ENCODE measurements around the gene FRMD4A.
"Not testable (repeated sequence)": the region's sequence is repeated elsewhere in the genome, so short reads cannot be mapped to it uniquely, and the experiment has no call there.

FRMD4A gene

GRCh38 chr10:14200698-14201544 is 129.8 kb downstream of the FRMD4A start:
- Histone ChIP-seq H3K36me3 (ENCODE audit: control insufficient read depth in 1 of 2, insufficient read depth in 2 of 2, low read length in 2 of 2) (no peaks in the 10 kb centered on the region), H3K4me1 (ENCODE audit: control insufficient read depth in 1 of 2, insufficient read depth in 2 of 2, low read length in 2 of 2) (peaks cover 0 to 2% of the 10 kb centered on the region in 2 donors), H3K27me3 (ENCODE audit: low read depth, low read length) (no peaks in the 10 kb centered on the region), H3K9me3 (ENCODE audit: control insufficient read depth in 1 of 2, low read length in 2 of 2) (no peaks in the 10 kb centered on the region), H3K4me3 (ENCODE audit: low read depth in 1 of 2, low read length in 2 of 2) (no peak overlapping the region), H3K27ac (ENCODE audit: low read length) (no peak overlapping the region)

- H3K27ac ChIP-seq (ENCODE audit: low read length); H3K36me3 ChIP-seq (ENCODE audit: control insufficient read depth in 1 of 2, insufficient read depth in 2 of 2, low read length in 2 of 2); H3K4me3 ChIP-seq (ENCODE audit: low read depth in 1 of 2, low read length in 2 of 2); H3K4me1 ChIP-seq (ENCODE audit: control insufficient read depth in 1 of 2, insufficient read depth in 2 of 2, low read length in 2 of 2); H3K9me3 ChIP-seq (ENCODE audit: control insufficient read depth in 1 of 2, low read length in 2 of 2); H3K27me3 ChIP-seq (ENCODE audit: low read depth, low read length): not testable (repeated sequence)
These were observed 131.6 kb downstream of the FRMD4A start for GRCh38 chr10:14199098-14199497.

GRCh38 chr10:14198078-14198477 is 132.6 kb downstream of the FRMD4A start:
- no peaks in the 10 kb centered on the region for H3K9me3 ChIP-seq (ENCODE audit: control insufficient read depth in 1 of 2, low read length in 2 of 2)
- H3K27me3 ChIP-seq (ENCODE audit: low read depth, low read length): no peaks in the 10 kb centered on the region

GRCh38 chr10:14196113-14196512 is 134.6 kb downstream of the FRMD4A start:
- no peak overlapping the region for H3K4me3 ChIP-seq (ENCODE audit: low read depth in 1 of 2, low read length in 2 of 2)
- H3K36me3 ChIP-seq (ENCODE audit: control insufficient read depth in 1 of 2, insufficient read depth in 2 of 2, low read length in 2 of 2): no peaks in the 10 kb centered on the region
- H3K9me3 ChIP-seq (ENCODE audit: control insufficient read depth in 1 of 2, low read length in 2 of 2): no peaks in the 10 kb centered on the region
- no peak overlapping the region for H3K27ac ChIP-seq (ENCODE audit: low read length)
- no peaks in the 10 kb centered on the region for H3K4me1 ChIP-seq (ENCODE audit: control insufficient read depth in 1 of 2, insufficient read depth in 2 of 2, low read length in 2 of 2)
- no peaks in the 10 kb centered on the region for H3K27me3 ChIP-seq (ENCODE audit: low read depth, low read length)

More at GRCh38 chr10:14198078-14198477, 132.6 kb downstream of the FRMD4A start:
- Histone ChIP-seq H3K36me3 (ENCODE audit: control insufficient read depth in 1 of 2, insufficient read depth in 2 of 2, low read length in 2 of 2) (no peaks in the 10 kb centered on the region), H3K4me1 (ENCODE audit: control insufficient read depth in 1 of 2, insufficient read depth in 2 of 2, low read length in 2 of 2) (no peaks in the 10 kb centered on the region), H3K27ac (ENCODE audit: low read length) (no peak overlapping the region), H3K4me3 (ENCODE audit: low read depth in 1 of 2, low read length in 2 of 2) (no peak overlapping the region)

- Histone ChIP-seq H3K4me1 (ENCODE audit: control insufficient read depth in 1 of 2, insufficient read depth in 2 of 2, low read length in 2 of 2) (no peaks in the 10 kb centered on the region), H3K27me3 (ENCODE audit: low read depth, low read length) (no peaks in the 10 kb centered on the region), H3K36me3 (ENCODE audit: control insufficient read depth in 1 of 2, insufficient read depth in 2 of 2, low read length in 2 of 2) (no peaks in the 10 kb centered on the region), H3K9me3 (ENCODE audit: control insufficient read depth in 1 of 2, low read length in 2 of 2) (no peaks in the 10 kb centered on the region), H3K27ac (ENCODE audit: low read length) (no peak overlapping the region), H3K4me3 (ENCODE audit: low read depth in 1 of 2, low read length in 2 of 2) (no peak overlapping the region)
These were observed 135.3 kb downstream of the FRMD4A start for GRCh38 chr10:14195433-14195832.

GRCh38 chr10:14192746-14193145 is 138.0 kb downstream of the FRMD4A start:
- Histone ChIP-seq H3K27me3 (ENCODE audit: low read depth, low read length) (no peaks in the 10 kb centered on the region), H3K9me3 (ENCODE audit: control insufficient read depth in 1 of 2, low read length in 2 of 2) (no peaks in the 10 kb centered on the region)

GRCh38 chr10:14191871-14192270 is 138.9 kb downstream of the FRMD4A start:
- H3K27me3 ChIP-seq (ENCODE audit: low read depth, low read length): no peaks in the 10 kb centered on the region
- no peak overlapping the region for H3K27ac ChIP-seq (ENCODE audit: low read length)
- no peaks in the 10 kb centered on the region for H3K36me3 ChIP-seq (ENCODE audit: control insufficient read depth in 1 of 2, insufficient read depth in 2 of 2, low read length in 2 of 2)
- H3K4me3 ChIP-seq (ENCODE audit: low read depth in 1 of 2, low read length in 2 of 2): no peak overlapping the region
- no peaks in the 10 kb centered on the region for H3K4me1 ChIP-seq (ENCODE audit: control insufficient read depth in 1 of 2, insufficient read depth in 2 of 2, low read length in 2 of 2)
- no peaks in the 10 kb centered on the region for H3K9me3 ChIP-seq (ENCODE audit: control insufficient read depth in 1 of 2, low read length in 2 of 2)

More at GRCh38 chr10:14192746-14193145, 138.0 kb downstream of the FRMD4A start:
- Histone ChIP-seq H3K4me3 (ENCODE audit: low read depth in 1 of 2, low read length in 2 of 2) (no peak overlapping the region), H3K4me1 (ENCODE audit: control insufficient read depth in 1 of 2, insufficient read depth in 2 of 2, low read length in 2 of 2) (no peaks in the 10 kb centered on the region), H3K36me3 (ENCODE audit: control insufficient read depth in 1 of 2, insufficient read depth in 2 of 2, low read length in 2 of 2) (no peaks in the 10 kb centered on the region), H3K27ac (ENCODE audit: low read length) (no peak overlapping the region)

GRCh38 chr10:14191407-14191806 is 139.3 kb downstream of the FRMD4A start:
- Histone ChIP-seq H3K9me3 (ENCODE audit: control insufficient read depth in 1 of 2, low read length in 2 of 2) (no peaks in the 10 kb centered on the region), H3K27me3 (ENCODE audit: low read depth, low read length) (no peaks in the 10 kb centered on the region), H3K36me3 (ENCODE audit: control insufficient read depth in 1 of 2, insufficient read depth in 2 of 2, low read length in 2 of 2) (no peaks in the 10 kb centered on the region), H3K27ac (ENCODE audit: low read length) (no peak overlapping the region), H3K4me3 (ENCODE audit: low read depth in 1 of 2, low read length in 2 of 2) (no peak overlapping the region), H3K4me1 (ENCODE audit: control insufficient read depth in 1 of 2, insufficient read depth in 2 of 2, low read length in 2 of 2) (no peaks in the 10 kb centered on the region)

GRCh38 chr10:14190702-14191101 is 140.0 kb downstream of the FRMD4A start:
- no peaks in the 10 kb centered on the region for H3K4me1 ChIP-seq (ENCODE audit: control insufficient read depth in 1 of 2, insufficient read depth in 2 of 2, low read length in 2 of 2)
- H3K27ac ChIP-seq (ENCODE audit: low read length): no peak overlapping the region
- no peaks in the 10 kb centered on the region for H3K9me3 ChIP-seq (ENCODE audit: control insufficient read depth in 1 of 2, low read length in 2 of 2)
- no peak overlapping the region for H3K4me3 ChIP-seq (ENCODE audit: low read depth in 1 of 2, low read length in 2 of 2)
- H3K27me3 ChIP-seq (ENCODE audit: low read depth, low read length): no peaks in the 10 kb centered on the region
- no peaks in the 10 kb centered on the region for H3K36me3 ChIP-seq (ENCODE audit: control insufficient read depth in 1 of 2, insufficient read depth in 2 of 2, low read length in 2 of 2)

- H3K4me1 ChIP-seq (ENCODE audit: control insufficient read depth in 1 of 2, insufficient read depth in 2 of 2, low read length in 2 of 2): no peaks in the 10 kb centered on the region
- H3K27ac ChIP-seq (ENCODE audit: low read length): no peak overlapping the region
- peaks cover 7% of the 10 kb centered on the region for H3K27me3 ChIP-seq (ENCODE audit: low read depth, low read length)
- no peak overlapping the region for H3K4me3 ChIP-seq (ENCODE audit: low read depth in 1 of 2, low read length in 2 of 2)
- H3K36me3 ChIP-seq (ENCODE audit: control insufficient read depth in 1 of 2, insufficient read depth in 2 of 2, low read length in 2 of 2): no peaks in the 10 kb centered on the region
- no peaks in the 10 kb centered on the region for H3K9me3 ChIP-seq (ENCODE audit: control insufficient read depth in 1 of 2, low read length in 2 of 2)
These were observed 144.5 kb downstream of the FRMD4A start for GRCh38 chr10:14186245-14186644.

- Histone ChIP-seq H3K27ac (ENCODE audit: low read length) (no peak overlapping the region), H3K4me1 (ENCODE audit: control insufficient read depth in 1 of 2, insufficient read depth in 2 of 2, low read length in 2 of 2) (no peaks in the 10 kb centered on the region), H3K4me3 (ENCODE audit: low read depth in 1 of 2, low read length in 2 of 2) (no peak overlapping the region), H3K9me3 (ENCODE audit: control insufficient read depth in 1 of 2, low read length in 2 of 2) (no peaks in the 10 kb centered on the region), H3K36me3 (ENCODE audit: control insufficient read depth in 1 of 2, insufficient read depth in 2 of 2, low read length in 2 of 2) (no peaks in the 10 kb centered on the region), H3K27me3 (ENCODE audit: low read depth, low read length) (peaks cover 8% of the 10 kb centered on the region)
These were observed 145.2 kb downstream of the FRMD4A start for GRCh38 chr10:14185316-14186045.
